GM23248 (cell line): ENCODE data around the gene TMEM260.

Source experiments
- EZH2 ChIP-seq: fragments of 200-600 bp; sonication (generic); IDR thresholded peaks from 2 replicates; pipeline ENCODE4 v1.6.1; 2018; ENCODE audit warnings: antibody characterized with exemption, mild to moderate bottlenecking; ENCODE audit not compliant: insufficient read depth, poor library complexity, severe bottlenecking
- EZH2phosphoT487 ChIP-seq: fragments of 200-600 bp; sonication (generic); IDR thresholded peaks from 2 replicates; pipeline ENCODE4 v1.6.1; 2018; ENCODE audit warnings: antibody characterized with exemption, moderate library complexity, mild to moderate bottlenecking, low read depth; ENCODE audit not compliant: insufficient read depth

DNA sequence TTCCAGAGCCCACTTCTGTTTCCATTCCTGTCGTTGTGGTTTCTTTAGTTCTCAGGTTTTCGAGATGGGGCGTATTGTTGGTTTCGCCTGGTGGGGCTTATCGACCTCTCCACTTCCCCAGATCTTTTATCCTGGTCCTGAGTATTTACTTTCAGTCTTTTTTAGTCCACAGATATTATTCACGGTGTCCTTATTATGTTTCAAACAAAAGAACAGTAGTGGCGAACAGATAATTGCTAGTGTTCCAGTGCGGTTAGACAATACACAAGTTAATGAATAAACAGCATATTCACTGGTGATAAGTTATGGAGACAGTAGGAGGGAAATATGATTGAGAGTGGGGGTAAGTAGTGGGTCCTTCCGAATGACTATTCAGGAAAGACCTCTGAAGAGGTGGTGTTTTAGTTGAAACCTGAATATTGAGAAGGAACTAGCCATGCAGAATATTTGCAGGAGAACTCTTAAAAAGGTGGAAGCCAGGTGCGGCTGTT, 668 bp downstream of the TMEM260 start:
- TF ChIP-seq EZH2 (no peak), EZH2phosphoT487 (no peak)
